WERI-Rb-1 (cell line): Measurements from ENCODE around the gene IMMP2L.

Source experiments
- DNase-seq: peaks from one replicate; pipeline ENCODE4 v3.0.0-alpha.2; 2020
- H3K27ac ChIP-seq: fragments of 250-450 bp; sonication (Bioruptor Pico); 2 replicates; pipeline ENCODE4 v1.5.1; 2020; ENCODE audit warnings: mild to moderate bottlenecking, moderate library complexity
- H3K27me3 ChIP-seq: fragments of 250-450 bp; sonication (Bioruptor Pico); 2 replicates; pipeline ENCODE4 v1.5.1; 2021; ENCODE audit warnings: mild to moderate bottlenecking, low read depth, moderate library complexity; ENCODE audit not compliant: insufficient read depth, severe bottlenecking
- H3K36me3 ChIP-seq: fragments of 250-450 bp; sonication (Bioruptor Pico); 2 replicates; pipeline ENCODE4 v1.5.1; 2020; ENCODE audit warnings: mild to moderate bottlenecking, moderate library complexity
- H3K4me3 ChIP-seq: 2 replicates; pipeline ENCODE4 v1.5.1; 2011; ENCODE audit warnings: low read depth, mild to moderate bottlenecking, control low read depth, low read length
- H3K9me3 ChIP-seq: fragments of 250-450 bp; sonication (Bioruptor Pico); 2 replicates; pipeline ENCODE4 v1.5.1; 2021; ENCODE audit warnings: mild to moderate bottlenecking, moderate library complexity; ENCODE audit not compliant: severe bottlenecking
- CTCF ChIP-seq: IDR thresholded peaks from 2 replicates; pipeline ENCODE4 v1.5.1; 2011; ENCODE audit warnings: low read depth, mild to moderate bottlenecking, control low read depth, inconsistent platforms, low read length

The IMMP2L gene

GRCh38 chr7:111370002-111370401 lies 192.3 kb downstream of the IMMP2L start:
- DNase-seq = no peak
- no peak for TF ChIP-seq CTCF
- no peak overlapping the region for H3K4me3 ChIP-seq
- no peaks in the 10 kb centered on the region for H3K36me3 ChIP-seq
- no peaks in the 10 kb centered on the region for H3K9me3 ChIP-seq
- no peaks in the 10 kb centered on the region for H3K27me3 ChIP-seq
- no peak overlapping the region for H3K27ac ChIP-seq

GRCh38 chr7:111368381-111369065 lies 193.8 kb downstream of the IMMP2L start:
- Histone ChIP-seq H3K27me3 (no peaks in the 10 kb centered on the region), H3K36me3 (no peaks in the 10 kb centered on the region), H3K9me3 (no peaks in the 10 kb centered on the region), H3K4me3 (no peak overlapping the region), H3K27ac (no peak overlapping the region)
- TF ChIP-seq CTCF = no peak
- DNase-seq = no peak

GRCh38 chr7:111364413-111364812 lies 197.9 kb downstream of the IMMP2L start:
- H3K27ac ChIP-seq = no peak overlapping the region
- no peak overlapping the region for H3K4me3 ChIP-seq
- H3K9me3 ChIP-seq = no peaks in the 10 kb centered on the region
- no peaks in the 10 kb centered on the region for H3K27me3 ChIP-seq
- H3K36me3 ChIP-seq = no peaks in the 10 kb centered on the region
- no peak for DNase-seq
- TF ChIP-seq CTCF = no peak

GRCh38 chr7:111363099-111363498 lies 199.2 kb downstream of the IMMP2L start:
- Histone ChIP-seq H3K36me3 (no peaks in the 10 kb centered on the region), H3K27me3 (no peaks in the 10 kb centered on the region), H3K9me3 (no peaks in the 10 kb centered on the region), H3K4me3 (no peak overlapping the region), H3K27ac (no peak overlapping the region)
- no peak for DNase-seq
- no peak for TF ChIP-seq CTCF

GRCh38 chr7:111362506-111363054 lies 199.7 kb downstream of the IMMP2L start:
- Histone ChIP-seq H3K36me3 (no peaks in the 10 kb centered on the region), H3K27ac (no peak overlapping the region), H3K4me3 (no peak overlapping the region), H3K9me3 (no peaks in the 10 kb centered on the region), H3K27me3 (no peaks in the 10 kb centered on the region)
- no peak for DNase-seq
- TF ChIP-seq CTCF = no peak

- no peaks in the 10 kb centered on the region for H3K36me3 ChIP-seq
- no peaks in the 10 kb centered on the region for H3K9me3 ChIP-seq
- no peak for TF ChIP-seq CTCF
- no peak for DNase-seq
- H3K27ac ChIP-seq = no peak overlapping the region
- no peaks in the 10 kb centered on the region for H3K27me3 ChIP-seq
- no peak overlapping the region for H3K4me3 ChIP-seq
Measured at GRCh38 chr7:111358915-111359314, 203.4 kb downstream of the IMMP2L start.
